ENCODE data around the gene NTN1. TPM values are rescaled to one million over a fixed set of nuclear protein-coding genes. Genes with fewer than 3 reads are reported as not detected.

Gene NTN1
- total RNA-seq, 2 experiments from 2014 or later: not detected

GRCh38 chr17:9158544-9159452, 137.5 kb downstream of the NTN1 start:
- H3K9me2 ChIP-seq (ENCODE audit: insufficient read depth, low read length): no peaks in the 10 kb centered on the region
- no peak for DNase-seq (ENCODE audit: low spot score)
- 0 out of 2 replicates have a peak, but pooled peaks cover 4% of the 10 kb centered on the region for H3K9me3 ChIP-seq (ENCODE audit: low read length)
- no peak overlapping the region for H3K27ac ChIP-seq (ENCODE audit: low read depth, low read length, poor library complexity, severe bottlenecking)
- no peak overlapping the region for H3K4me3 ChIP-seq (ENCODE audit: low read depth, low read length, poor library complexity, severe bottlenecking)
- TF ChIP-seq, protein P1, sequence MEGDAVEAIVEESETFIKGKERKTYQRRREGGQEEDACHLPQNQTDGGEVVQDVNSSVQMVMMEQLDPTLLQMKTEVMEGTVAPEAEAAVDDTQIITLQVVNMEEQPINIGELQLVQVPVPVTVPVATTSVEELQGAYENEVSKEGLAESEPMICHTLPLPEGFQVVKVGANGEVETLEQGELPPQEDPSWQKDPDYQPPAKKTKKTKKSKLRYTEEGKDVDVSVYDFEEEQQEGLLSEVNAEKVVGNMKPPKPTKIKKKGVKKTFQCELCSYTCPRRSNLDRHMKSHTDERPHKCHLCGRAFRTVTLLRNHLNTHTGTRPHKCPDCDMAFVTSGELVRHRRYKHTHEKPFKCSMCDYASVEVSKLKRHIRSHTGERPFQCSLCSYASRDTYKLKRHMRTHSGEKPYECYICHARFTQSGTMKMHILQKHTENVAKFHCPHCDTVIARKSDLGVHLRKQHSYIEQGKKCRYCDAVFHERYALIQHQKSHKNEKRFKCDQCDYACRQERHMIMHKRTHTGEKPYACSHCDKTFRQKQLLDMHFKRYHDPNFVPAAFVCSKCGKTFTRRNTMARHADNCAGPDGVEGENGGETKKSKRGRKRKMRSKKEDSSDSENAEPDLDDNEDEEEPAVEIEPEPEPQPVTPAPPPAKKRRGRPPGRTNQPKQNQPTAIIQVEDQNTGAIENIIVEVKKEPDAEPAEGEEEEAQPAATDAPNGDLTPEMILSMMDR (conservative IDR thresholded peaks at IDR 0.05; ENCODE audit: low read length): no peak
- no peak for TF ChIP-seq EZH2phosphoT487 (IDR thresholded peaks at IDR 0.05; ENCODE audit: borderline replicate concordance, low read depth, low read length)
- POLR2A ChIA-PET: no interaction called here
- H2AFZ ChIP-seq (ENCODE audit: low read length): no peak overlapping the region
- H4K20me1 ChIP-seq (ENCODE audit: insufficient read depth, low read length): no peaks in the 10 kb centered on the region
- H3K36me3 ChIP-seq (ENCODE audit: insufficient read depth, low read length): no peaks in the 10 kb centered on the region
- no TSS peak for BruUV-seq (replicated peaks)
- H3K79me2 ChIP-seq (ENCODE audit: insufficient read depth, low read depth, low read length): no peaks in the 10 kb centered on the region
- H3K4me1 ChIP-seq (ENCODE audit: insufficient read depth, low read length, poor library complexity, severe bottlenecking): no peaks in the 10 kb centered on the region
- intact Hi-C loops (cut with micrococcal nuclease; ENCODE audit: unreplicated experiment): no loop called here
- no peak overlapping the region for H3K4me2 ChIP-seq (ENCODE audit: low read length)
- CTCF ChIA-PET (ENCODE audit: unreplicated experiment): no interaction called here

- Histone ChIP-seq H3K79me2 (ENCODE audit: insufficient read depth, low read depth, low read length) (no peaks in the 10 kb centered on the region), H3K4me3 (ENCODE audit: low read depth, low read length, poor library complexity, severe bottlenecking) (no peak overlapping the region), H3K36me3 (ENCODE audit: insufficient read depth, low read length) (no peaks in the 10 kb centered on the region), H3K4me1 (ENCODE audit: insufficient read depth, low read length, poor library complexity, severe bottlenecking) (no peaks in the 10 kb centered on the region), H3K27ac (ENCODE audit: low read depth, low read length, poor library complexity, severe bottlenecking) (no peak overlapping the region), H2AFZ (ENCODE audit: low read length) (no peak overlapping the region), H3K9me3 (ENCODE audit: low read length) (0 out of 2 replicates have a peak, but pooled peaks cover 4% of the 10 kb centered on the region), H3K4me2 (ENCODE audit: low read length) (no peak overlapping the region), H3K9me2 (ENCODE audit: insufficient read depth, low read length) (no peaks in the 10 kb centered on the region), H4K20me1 (ENCODE audit: insufficient read depth, low read length) (no peaks in the 10 kb centered on the region)
- POLR2A ChIA-PET: no interaction called here
- TF ChIP-seq, protein P1 (conservative IDR thresholded peaks at IDR 0.05; ENCODE audit: low read length): peak; percentile 35; the same call in 1 of the 2 replicates
- TF ChIP-seq EZH2phosphoT487 (IDR thresholded peaks at IDR 0.05; ENCODE audit: borderline replicate concordance, low read depth, low read length): no peak
- no TSS peak for BruUV-seq (replicated peaks)
- CTCF ChIA-PET (ENCODE audit: unreplicated experiment): no interaction called here
- DNase-seq (ENCODE audit: low spot score): no peak
- intact Hi-C loops (cut with micrococcal nuclease; ENCODE audit: unreplicated experiment): no loop called here
Measured at GRCh38 chr17:9162275-9162985, 141.1 kb downstream of the NTN1 start.

Data from OCI-LY7 (cell line).